GM23338 (cell line): ENCODE measurements around the gene MRPL1.

Experiments
- CREB1 ChIP-seq: fragments of 250-450 bp; sonication (Bioruptor Pico); IDR thresholded peaks from 2 replicates; pipeline ENCODE4 v1.5.0; 2020; ENCODE audit warnings: low read depth, mild to moderate bottlenecking, moderate library complexity
- CTCF ChIP-seq, 2 experiments: fragments of 200-600 bp in 1 of 2; sonication (generic) in 1 of 2; conservative IDR thresholded peaks; 2 replicates each; pipeline versions ENCODE4 v1.5.1 to v1.6.1; 2016 to 2017; ENCODE audit warnings: antibody characterized with exemption in 2 of 2, low read depth in 2 of 2, mild to moderate bottlenecking in 2 of 2, moderate library complexity in 1 of 2
- EZH2 ChIP-seq: fragments of 200-600 bp; sonication (generic); IDR thresholded peaks from one replicate; pipeline ENCODE4 v1.8.0; 2017; ENCODE audit warnings: antibody characterized with exemption, mild to moderate bottlenecking, low read depth; ENCODE audit not compliant: unreplicated experiment
- EZH2phosphoT487 ChIP-seq: fragments of 200-600 bp; sonication (generic); IDR thresholded peaks from one replicate; pipeline ENCODE4 v1.8.1; 2018; ENCODE audit warnings: antibody characterized with exemption; ENCODE audit not compliant: unreplicated experiment
- JUNB ChIP-seq: IDR thresholded peaks from one replicate; pipeline ENCODE4 v1.6.1; 2016; ENCODE audit warnings: antibody characterized with exemption; ENCODE audit not compliant: unreplicated experiment
- NANOG ChIP-seq: IDR thresholded peaks from 2 replicates; pipeline ENCODE4 v1.6.1; 2016; ENCODE audit warnings: antibody characterized with exemption, borderline replicate concordance
- POLR2AphosphoS5 ChIP-seq: IDR thresholded peaks from 2 replicates; pipeline ENCODE4 v1.6.1; 2016; ENCODE audit warnings: antibody characterized with exemption, low read depth
- ZNF114 ChIP-seq: fragments of 250-450 bp; sonication (Bioruptor Pico); IDR thresholded peaks from 2 replicates; pipeline ENCODE4 v1.5.0; 2020; ENCODE audit warnings: mild to moderate bottlenecking, moderate library complexity
- ZNF331 ChIP-seq: fragments of 250-450 bp; sonication (Bioruptor Pico); IDR thresholded peaks from 2 replicates; pipeline ENCODE4 v1.5.0; 2020; ENCODE audit warnings: low read depth, mild to moderate bottlenecking, moderate library complexity
- ZNF462 ChIP-seq: fragments of 250-450 bp; sonication (Bioruptor Pico); IDR thresholded peaks from 2 replicates; pipeline ENCODE4 v1.5.0; 2020; ENCODE audit warnings: mild to moderate bottlenecking, moderate library complexity
- TF ChIP-seq, protein P1 (sequence below): IDR thresholded peaks from one replicate; pipeline ENCODE4 v1.6.1; 2018; ENCODE audit warnings: antibody characterized with exemption; ENCODE audit not compliant: unreplicated experiment
- TF ChIP-seq, protein P2 (sequence below): IDR thresholded peaks from 2 replicates; pipeline ENCODE4 v1.6.1; 2016; ENCODE audit warnings: antibody characterized with exemption

GRCh38 chr4:77852892-77853495 is 9.6 kb upstream of the MRPL1 start:
- no peak for TF ChIP-seq CTCF (conservative IDR thresholded peaks at IDR 0.05; ENCODE audit: low read depth in 2 of 2)
- no peak for TF ChIP-seq EZH2
- no peak for TF ChIP-seq JUNB
- TF ChIP-seq, protein P1, sequence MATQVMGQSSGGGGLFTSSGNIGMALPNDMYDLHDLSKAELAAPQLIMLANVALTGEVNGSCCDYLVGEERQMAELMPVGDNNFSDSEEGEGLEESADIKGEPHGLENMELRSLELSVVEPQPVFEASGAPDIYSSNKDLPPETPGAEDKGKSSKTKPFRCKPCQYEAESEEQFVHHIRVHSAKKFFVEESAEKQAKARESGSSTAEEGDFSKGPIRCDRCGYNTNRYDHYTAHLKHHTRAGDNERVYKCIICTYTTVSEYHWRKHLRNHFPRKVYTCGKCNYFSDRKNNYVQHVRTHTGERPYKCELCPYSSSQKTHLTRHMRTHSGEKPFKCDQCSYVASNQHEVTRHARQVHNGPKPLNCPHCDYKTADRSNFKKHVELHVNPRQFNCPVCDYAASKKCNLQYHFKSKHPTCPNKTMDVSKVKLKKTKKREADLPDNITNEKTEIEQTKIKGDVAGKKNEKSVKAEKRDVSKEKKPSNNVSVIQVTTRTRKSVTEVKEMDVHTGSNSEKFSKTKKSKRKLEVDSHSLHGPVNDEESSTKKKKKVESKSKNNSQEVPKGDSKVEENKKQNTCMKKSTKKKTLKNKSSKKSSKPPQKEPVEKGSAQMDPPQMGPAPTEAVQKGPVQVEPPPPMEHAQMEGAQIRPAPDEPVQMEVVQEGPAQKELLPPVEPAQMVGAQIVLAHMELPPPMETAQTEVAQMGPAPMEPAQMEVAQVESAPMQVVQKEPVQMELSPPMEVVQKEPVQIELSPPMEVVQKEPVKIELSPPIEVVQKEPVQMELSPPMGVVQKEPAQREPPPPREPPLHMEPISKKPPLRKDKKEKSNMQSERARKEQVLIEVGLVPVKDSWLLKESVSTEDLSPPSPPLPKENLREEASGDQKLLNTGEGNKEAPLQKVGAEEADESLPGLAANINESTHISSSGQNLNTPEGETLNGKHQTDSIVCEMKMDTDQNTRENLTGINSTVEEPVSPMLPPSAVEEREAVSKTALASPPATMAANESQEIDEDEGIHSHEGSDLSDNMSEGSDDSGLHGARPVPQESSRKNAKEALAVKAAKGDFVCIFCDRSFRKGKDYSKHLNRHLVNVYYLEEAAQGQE: no peak
- no peak for TF ChIP-seq EZH2phosphoT487
- no peak for TF ChIP-seq POLR2AphosphoS5
- no peak for TF ChIP-seq NANOG
- TF ChIP-seq ZNF331 (CRISPR knock-in tag): no peak
- no peak for TF ChIP-seq CREB1 (CRISPR knock-in tag)
- TF ChIP-seq ZNF462 (CRISPR knock-in tag): no peak
- TF ChIP-seq, protein P2, sequence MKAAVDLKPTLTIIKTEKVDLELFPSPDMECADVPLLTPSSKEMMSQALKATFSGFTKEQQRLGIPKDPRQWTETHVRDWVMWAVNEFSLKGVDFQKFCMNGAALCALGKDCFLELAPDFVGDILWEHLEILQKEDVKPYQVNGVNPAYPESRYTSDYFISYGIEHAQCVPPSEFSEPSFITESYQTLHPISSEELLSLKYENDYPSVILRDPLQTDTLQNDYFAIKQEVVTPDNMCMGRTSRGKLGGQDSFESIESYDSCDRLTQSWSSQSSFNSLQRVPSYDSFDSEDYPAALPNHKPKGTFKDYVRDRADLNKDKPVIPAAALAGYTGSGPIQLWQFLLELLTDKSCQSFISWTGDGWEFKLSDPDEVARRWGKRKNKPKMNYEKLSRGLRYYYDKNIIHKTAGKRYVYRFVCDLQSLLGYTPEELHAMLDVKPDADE: no peak
- TF ChIP-seq ZNF114 (CRISPR knock-in tag): no peak
